ENCODE measurements around the gene ACD.

The ACD gene

DNA sequence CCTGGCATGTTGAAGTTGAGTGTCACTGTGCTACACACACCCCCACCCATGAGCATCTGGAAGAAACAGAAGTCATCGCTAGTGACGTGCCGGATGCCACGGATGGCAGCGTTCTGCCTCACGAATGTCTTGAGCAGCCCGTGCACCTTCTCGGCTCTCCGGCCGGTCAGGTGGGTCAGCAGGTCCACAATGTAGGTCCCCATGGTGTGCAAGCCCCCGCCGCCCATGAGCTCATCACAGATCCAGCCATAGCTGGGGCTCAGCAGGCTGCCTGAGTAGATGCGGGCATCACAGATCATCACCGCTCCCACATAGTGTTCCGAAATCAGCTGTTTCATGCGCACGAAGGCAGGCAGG, 15.5 kb upstream of the ACD start:
- DNase-seq, result no peak

DNA sequence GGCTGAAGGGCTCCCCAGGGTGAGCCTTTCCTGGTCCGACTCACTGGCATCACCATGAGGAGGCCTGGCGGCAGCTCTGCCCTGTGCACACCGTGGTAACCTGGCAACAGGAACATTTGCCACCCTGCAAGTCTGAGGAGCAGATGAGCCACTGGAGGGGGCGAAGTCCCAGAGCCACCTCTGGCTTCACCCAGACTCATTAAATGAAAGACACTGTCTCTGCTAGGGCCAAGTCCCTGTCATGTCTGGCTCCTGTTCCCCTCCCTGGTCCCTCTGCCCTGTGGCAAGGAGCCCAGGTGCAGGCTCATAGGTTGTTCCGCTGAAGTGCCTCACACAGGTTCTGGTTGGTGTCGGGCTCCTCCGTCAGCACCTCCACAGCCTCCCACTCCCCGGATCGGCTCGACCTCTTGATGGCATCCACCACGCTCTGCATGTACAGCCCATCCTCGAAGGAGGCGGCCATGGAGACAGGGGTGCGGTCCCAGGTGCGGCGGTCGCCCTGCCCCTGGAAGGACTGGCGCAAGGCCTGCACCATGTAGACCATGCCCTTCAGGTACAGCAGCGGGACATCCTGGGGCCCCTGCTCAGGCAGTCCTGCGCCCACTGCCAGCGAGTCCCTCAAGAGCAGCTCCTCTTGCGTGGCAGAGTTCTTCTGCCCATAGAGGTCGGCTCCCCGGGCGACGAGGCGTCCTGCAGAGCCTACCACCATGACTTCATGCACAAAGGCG, 15.0 kb upstream of the ACD start:
- no peak for DNase-seq

DNA sequence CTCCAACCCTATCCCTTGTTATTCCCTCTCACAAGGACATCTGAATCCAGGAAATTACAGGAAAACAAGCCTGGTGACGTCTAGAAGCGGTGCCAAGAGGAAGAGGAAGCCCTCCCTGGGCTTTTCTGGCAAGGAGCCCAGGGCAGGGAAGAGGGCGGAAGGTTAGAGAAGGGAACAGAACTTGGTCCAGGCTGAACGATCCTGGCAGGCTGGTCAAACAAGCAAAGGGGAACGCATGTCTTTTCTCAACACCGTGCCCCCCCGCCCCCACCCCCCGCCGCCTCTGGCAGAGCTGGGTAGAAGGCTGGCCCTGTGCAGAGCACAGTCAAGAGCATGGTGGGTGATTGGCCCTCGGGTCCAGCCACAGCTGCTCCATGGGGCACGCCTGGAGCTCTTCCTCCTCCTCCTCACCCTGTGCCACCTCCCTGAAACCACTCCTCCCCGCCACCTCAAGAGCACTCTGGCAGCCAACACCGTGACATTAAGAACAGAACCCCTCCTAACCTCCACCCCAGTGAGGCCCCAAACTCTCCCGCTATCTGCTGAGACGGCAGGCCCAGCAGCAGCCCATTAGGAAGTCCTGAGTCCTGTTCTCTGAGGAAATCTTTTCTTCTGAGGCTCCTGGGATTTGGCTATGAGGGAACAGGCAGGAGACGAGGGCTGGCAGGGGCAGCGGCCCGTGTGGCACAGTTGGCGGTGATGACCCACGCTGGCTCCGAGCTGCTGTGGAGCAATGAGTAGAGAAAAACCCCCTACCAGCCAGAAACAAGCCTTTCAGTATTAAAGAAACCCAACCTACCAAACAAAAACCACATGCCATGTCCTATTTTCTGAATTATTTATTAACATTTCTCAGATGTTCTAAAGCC, 13.9 kb upstream of the ACD start:
- DNase-seq, result no peak

DNA sequence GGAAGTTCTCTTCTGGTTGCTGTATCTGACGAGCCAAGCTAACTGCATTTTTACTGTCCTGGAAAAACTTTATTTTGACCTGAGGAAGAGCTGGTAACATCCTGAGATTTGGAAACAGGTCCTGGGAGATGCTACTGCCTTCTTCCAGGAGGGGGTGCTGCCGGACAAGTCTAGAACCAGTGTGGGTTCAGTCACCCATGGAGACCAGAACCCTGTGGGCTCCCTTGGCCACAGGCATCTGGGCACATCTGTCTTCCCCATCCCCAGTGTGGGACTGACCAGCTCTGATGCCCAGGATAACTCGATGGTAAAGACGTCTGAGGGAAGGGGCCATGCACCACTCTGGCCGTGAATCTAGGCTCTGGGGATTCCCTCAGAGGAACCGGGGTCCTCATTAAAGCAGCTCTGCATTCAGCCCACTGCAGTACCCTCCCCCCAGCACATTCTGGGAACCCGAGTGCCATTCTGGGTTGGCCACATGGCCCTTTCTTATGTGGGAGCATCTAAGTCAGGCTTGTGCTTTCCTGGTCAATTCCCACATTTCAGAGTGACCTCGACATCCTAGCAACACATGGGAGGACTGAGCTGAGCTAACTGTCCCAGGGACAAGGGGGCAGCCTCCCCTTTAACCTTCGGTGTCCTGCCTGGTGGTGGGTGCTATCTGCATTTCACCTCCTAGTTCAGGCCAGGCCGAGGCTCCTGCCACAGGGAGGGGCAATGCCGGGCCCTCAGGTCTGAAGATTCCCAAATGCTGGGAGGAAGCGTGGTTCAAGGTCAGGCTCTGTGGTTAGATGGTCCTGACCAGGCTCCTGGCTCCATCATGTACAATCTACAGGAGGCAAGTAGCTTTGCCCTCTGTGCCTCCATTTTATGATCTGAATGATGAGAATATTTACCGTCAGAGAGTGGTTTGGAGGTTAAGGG, 12.9 kb upstream of the ACD start:
- peak; percentile 70 for DNase-seq

DNA sequence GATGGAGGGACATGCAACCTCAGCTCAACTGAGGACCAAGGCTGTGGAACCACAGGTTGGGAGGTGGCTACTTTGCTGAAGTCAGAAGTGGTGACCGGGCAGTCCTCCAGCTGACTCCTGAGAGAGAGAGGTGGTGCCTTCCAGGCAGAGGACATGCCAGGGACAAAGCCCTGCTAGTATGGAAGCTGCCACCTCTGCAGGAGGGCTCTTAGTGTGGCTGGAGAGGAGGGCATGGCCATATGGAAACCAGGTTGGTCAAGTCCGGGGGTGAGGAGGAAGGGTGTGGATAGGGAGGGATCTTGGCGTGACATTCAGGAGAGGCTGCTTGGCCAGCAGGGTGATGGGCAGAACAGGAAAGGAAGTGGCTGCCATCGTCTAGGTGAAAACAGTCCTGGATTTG, 12.2 kb upstream of the ACD start:
- no peak for DNase-seq

DNA sequence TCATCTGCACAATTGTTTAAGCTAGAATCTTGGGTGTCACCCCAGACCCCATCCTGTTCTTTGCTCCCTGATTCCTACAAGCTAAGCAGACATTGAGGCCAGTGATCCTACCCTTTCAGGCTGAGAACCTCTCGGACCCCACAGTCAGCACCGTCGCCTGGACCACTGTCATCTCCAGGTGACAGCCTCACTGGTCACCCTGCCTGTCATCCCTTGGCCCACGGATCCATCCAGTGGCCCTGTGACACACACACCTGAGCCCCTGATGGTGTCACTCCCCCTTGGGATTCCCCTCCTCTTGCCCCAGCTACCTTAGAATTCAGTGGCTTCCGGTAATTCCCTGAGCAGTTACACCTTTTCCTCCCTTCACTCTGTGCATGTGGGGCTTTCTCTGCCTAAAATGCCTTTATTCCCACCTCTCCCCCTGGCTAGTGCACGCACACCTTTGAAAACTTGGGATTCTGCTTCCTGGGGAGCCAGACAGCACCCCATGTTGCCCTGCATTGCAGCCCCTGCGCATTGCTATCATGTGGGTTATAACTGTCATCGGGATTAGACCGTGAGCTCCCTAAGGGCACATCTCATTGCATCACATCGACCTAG, 9.5 kb upstream of the ACD start:
- no peak for DNase-seq

DNA sequence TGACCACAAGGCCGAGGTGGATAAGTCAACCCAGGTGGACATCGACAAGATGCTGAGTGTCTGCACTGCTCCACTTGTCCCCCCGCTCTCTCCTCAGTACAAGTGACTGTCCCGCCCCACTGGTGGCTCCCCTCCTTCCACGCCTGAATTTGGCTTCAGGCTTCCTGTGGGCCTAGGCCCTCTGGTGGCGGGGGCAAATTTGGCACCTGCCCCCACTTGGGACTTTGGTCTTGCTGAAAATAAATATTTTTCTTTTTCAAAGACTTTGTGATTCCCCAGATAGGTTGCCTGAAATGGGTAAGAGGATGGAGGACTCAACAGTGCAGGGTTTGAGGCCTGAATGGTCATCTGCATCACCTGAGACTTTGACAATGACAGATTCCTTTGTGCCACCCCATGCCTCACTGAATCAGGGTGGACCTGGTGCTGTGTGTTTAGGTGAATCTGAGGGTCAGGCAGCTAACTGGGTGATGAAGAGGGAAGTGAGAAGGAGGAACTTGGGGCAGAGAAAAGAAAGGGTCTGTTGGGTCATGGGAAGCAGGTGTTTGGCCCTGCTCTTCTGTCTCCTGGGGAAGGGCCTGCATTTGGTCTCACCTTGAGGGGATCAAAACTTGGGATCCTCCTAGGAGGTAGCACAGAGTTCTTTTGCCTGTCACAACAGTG, 8.6 kb upstream of the ACD start:
- no peak for DNase-seq

DNA sequence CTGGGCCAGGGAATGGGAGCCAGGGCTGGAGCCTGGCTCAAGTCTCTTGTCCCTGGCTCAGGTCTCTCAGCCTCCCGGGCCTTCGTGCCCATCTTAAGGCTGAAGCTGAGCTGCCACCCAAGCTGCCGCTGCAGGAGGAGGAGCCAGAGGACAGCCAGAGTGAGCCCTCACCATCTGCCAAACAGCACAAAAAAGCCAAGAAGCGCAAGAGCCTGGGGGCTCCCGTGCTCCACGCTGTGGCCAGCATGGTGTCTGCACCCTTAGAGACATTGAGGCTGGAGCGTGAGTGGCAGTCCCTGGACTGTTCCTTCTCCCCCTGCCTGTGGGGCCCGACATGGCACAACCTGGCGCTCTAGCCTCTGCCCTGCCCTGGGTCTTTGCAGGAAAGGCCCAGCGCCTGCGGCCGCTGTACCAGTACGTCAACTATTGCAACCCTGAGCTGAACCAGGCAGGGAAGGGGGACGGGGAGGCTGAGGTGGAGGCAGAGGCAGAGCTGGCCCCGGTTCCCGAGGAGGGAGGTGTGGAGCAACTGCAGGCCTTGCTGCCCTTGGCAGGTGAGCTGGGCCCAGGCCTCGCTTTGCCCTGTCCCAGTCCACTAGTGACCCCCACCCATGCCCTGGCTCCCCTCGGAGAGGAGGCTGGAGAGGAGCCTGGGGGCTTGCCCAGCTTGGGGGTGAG, 7.9 kb upstream of the ACD start:
- DNase-seq, result peak; percentile 95

DNA sequence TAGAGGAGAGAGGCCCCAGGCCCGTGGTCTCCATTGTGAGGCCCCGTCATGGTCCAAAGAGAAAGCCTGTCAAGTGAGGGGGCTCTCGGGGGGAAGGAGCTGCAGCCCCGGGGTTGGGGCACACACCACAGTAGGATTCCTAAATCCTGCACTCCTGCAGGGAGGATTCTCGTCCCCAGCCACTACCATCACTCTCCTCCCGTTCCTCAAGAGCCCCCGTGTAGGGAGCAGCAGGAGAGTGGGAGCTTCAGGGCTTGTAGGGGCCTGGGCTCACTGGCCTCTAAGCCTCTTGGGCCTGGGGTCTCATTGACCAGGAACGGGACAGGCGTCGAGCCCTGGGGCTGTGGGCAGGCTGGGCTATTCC, 7.4 kb upstream of the ACD start:
- DNase-seq, result no peak

DNA sequence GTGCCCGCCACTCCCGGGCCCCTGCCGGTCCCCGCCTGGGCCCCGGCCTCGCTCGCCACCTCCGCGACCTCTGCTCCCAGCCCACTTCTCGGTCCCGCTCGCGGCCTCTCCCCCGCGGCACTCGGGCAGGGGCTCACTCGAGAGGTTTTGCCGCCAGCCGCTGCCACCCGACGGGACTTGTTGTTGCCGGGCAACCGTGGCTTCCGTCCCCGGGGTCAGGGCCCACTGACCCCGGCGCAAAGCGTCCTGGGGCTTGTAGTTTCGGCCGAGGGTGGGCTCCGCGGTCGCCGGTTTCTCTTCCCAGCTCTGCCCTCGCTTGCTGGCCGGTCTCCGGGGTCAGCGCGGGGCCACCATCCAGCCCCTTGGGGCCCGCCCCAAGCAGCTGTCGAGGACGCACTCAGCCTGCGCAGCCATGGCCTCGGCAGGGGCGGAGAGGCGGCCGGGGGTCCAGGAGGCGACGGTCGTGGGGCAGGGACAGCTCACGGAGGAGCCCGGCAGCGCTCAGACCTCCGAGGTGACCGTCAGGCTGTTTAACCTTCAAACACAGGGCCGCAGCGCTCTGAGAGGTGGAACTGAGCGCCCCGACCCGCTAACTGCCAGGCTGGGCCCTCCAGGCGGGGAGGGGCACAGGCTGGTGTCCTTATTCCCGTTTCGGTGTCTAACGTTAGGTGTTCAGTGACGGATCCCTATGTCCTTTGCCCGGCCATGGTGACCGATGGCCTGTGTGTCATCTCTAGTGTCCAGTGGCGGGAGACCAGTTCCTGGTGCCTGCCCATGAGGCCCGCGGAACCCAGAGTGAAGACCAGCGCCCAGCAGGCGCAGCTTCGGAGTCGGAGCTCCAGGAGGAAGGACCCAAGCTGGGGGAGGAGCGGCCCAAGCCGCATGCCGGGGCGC, 6.7 kb upstream of the ACD start, which contains the start of the genes C16orf86 and ENKD1:
Gene C16orf86 (plus strand): TSS at position 256 of the 894 bp plus-strand sequence. CDS start 157 bp downstream, at position 413.
Gene ENKD1 (minus strand): TSS at position 192 of the 894 bp plus-strand sequence. CDS start 308 bp downstream, outside the sequence.
- peak; percentile 95 for DNase-seq

DNA sequence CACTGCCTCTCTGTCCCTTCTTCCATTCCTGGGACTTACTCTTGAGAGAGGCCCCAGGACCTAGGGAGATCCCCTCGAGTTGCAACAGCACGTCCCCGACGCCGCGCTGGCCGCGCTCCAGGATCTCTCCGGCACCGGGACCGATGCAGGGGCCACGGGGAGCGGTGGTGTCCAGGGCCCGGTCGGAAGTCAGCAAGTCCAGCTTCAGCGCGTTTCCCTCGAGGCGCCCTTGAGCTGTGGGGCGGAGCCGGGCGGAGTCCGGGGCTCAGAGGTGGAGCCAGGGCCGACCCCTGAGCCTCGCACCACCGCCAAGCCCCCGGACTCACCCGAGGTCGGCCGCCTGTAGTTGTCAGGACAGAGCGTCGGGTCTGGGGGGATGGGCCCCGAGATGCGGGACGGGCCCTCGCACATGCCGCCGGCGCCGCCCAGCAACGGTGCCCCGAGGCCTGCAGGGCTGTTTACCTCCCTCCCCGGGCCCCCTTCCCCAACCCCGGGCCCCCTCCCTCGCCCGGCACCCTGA, 6.0 kb upstream of the ACD start:
- peak; percentile 73 for DNase-seq

DNA sequence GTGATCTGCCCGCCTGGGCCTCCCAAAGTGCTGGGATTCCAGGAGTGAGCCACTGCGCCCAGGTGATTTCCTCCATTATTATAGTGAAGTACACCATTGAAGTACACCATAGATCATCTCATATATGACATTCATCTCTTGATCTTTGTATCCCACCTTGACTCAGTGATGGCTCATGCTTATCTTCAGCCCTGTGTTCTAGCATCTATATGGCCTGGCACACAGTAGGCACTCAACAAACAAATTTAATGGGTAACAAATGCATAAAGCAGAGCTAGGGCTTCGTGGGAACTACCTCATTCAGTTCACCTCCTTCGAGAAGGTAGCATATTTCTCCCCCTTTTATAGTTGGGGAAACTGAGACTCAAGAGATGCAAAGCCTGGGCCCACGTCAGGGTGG, 5.5 kb upstream of the ACD start:
- no peak for DNase-seq

DNA sequence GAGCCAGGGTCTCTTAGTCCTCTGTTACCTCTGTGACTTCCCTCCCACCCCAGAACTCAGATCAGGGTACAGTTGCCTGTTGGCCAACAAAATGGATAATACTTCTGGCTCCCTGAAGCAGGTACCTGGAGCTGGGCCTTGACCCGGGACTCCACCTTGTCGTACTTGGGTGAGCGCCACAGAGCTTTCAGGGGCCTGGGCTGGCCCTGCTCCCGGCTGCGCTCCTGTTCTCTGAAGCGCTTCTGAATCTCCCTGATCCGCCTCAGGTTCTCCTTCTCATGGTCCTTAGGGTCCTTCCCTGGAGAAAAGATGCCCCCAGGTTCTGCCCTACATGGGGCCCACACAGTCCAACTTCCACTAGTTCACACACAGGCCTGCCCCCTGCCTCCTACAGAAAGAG, 4.8 kb upstream of the ACD start:
- DNase-seq, result no peak

DNA sequence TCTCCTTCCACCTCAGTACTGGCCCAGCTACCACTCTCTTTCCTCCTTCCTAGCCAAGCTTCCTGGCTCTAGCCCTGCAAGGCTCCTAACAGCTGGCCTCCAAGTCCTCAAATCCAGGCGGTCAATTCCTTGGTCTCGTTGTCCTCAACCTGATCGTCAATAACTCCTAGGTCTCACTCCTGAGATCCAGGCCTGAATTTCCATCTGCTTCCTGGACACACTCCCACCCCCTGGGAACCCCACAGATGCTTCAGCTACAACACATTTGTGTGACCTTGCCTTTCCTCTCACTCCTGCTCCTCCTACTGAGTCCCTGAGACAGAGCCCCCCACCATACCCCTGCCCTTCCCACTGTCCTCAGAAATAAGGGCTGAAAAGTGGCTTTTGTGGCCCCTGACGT, 4.2 kb upstream of the ACD start:
- DNase-seq, result peak; percentile 63

DNA sequence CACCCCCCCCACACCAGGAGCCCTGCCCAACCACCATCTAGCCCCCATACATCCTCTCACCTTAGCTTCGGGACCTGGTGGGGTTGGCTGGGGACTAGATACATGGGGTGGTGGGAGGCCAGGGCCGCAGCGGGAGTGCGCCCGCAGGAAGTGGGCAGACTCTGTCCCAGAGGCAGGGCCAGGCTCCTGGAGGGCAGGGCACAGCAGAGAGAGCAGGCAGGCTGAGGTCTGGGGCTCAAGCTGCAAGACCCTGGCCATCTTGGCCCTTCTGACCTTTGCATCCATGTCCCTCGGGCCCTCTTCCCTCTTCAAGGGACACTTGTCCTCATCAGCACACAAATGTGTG, 3.8 kb upstream of the ACD start:
- DNase-seq, result no peak

DNA sequence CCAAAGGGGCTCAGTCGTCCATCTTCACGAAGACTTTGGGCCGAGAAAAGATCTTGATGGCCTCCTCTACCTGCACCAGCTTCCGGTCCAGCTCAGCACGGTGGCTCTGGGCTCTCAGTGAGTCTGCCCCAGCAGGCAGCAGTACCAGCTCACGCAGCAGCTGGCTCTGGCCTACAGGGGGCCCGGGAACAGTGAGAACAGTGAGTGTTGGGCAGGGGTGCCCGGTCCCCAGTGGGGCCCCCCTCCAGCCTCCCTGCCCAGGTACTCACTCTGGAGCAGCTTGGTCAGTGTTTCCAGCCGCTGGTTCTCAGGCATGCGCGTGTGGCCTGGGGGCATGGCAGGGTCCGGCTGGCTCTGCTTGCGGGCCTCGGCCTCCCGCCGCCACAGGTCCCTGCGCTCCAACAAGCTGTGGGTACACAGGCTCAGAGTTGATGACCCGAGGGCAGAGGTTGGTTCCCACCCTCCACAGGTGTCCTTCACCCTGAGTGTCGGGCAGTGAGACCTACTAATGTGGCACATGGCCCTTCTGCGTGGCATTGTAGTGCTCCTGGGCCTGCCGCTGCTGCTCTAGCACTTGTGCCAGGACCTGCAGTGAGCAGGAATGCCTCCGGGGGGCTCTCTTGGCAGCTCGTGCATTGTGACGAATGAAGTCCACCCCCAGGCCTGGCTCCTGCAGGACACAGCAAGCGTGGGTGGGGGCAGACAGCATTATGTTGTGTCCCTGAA, 3.3 kb upstream of the ACD start:
- DNase-seq, result peak; percentile 51

DNA sequence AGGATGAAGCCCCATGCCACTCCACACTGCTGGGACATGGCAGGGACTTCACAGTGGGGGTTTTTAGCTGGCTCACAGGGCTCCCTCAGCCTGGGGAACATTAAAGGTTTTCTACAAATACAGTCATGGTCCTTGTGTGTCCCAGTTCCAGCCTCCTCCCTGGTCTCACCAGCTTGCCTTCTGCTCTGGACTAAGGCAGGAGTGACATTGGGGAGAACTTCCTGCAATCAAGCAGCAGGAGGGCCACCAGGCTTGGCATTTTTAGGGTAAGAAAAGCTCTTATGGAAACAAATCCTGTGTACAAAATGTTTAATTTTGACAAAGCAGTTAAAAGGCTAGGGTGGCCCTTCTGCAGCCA, 2.6 kb upstream of the ACD start:
- DNase-seq, result no peak

DNA sequence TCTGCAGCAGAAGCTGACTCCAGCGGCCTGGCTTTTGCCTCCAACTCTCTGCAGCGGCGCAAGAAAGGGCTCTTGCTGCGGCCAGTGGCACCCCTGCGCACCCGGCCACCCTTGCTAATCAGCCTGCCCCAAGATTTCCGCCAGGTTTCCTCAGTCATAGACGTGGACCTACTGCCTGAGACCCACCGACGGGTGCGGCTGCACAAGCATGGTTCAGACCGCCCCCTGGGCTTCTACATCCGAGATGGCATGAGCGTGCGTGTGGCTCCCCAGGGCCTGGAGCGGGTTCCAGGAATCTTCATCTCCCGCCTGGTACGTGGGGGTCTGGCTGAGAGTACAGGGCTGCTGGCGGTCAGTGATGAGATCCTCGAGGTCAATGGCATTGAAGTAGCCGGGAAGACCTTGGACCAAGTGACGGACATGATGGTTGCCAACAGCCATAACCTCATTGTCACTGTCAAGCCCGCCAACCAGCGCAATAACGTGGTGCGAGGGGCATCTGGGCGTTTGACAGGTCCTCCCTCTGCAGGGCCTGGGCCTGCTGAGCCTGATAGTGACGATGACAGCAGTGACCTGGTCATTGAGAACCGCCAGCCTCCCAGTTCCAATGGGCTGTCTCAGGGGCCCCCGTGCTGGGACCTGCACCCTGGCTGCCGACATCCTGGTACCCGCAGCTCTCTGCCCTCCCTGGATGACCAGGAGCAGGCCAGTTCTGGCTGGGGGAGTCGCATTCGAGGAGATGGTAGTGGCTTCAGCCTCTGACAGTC, 2.0 kb upstream of the ACD start:
- DNase-seq, result no peak
